Panc1 (cell line): ENCODE measurements around the gene PIK3R6. TPM values are rescaled to one million over a fixed set of nuclear protein-coding genes. Genes with fewer than 3 reads are reported as not detected.

Source experiments
- ATAC-seq: fragments of 200-7000 bp; cut with Tn5 transposase; 2 replicates; pipeline ENCODE4 v1.9.1; 2020; ENCODE audit warnings: mild to moderate bottlenecking, moderate library complexity
- BruUV-seq: library from RNA; stranded (reverse); fragments of 400-500 nt; replicated peaks from 2 replicates; lab custom pipeline; 2021; lab: Mats Ljungman, UMichigan
- CTCF ChIA-PET: fragments of 300-600 bp; sonication (Branson Sonifier 250); formaldehyde crosslinking; loops from one replicate; lab custom pipeline; 2022; ENCODE audit warnings: antibody characterized with exemption; lab: Charles Lee
- POLR2A ChIA-PET: fragments of 300-600 bp; sonication (Branson Sonifier 250); formaldehyde crosslinking; loops from one replicate; lab custom pipeline; 2022; ENCODE audit warnings: antibody characterized with exemption; lab: Charles Lee
- DNase-seq: peaks from one replicate; pipeline ENCODE4 v3.0.0-alpha.2; 2010; ENCODE audit warnings: low read depth, low spot score
- H3K27ac ChIP-seq: 2 replicates; pipeline ENCODE4 v1.5.1; 2011; ENCODE audit warnings: mild to moderate bottlenecking, low read length, inconsistent platforms
- H3K27me3 ChIP-seq: fragments of 200-500 bp; sonication (Bioruptor generic); 2 replicates; pipeline ENCODE4 v1.6.0; 2014; ENCODE audit warnings: low read length, inconsistent platforms; ENCODE audit not compliant: control insufficient read depth, insufficient read depth
- H3K36me3 ChIP-seq: fragments of 200-500 bp; sonication (Bioruptor generic); 2 replicates; pipeline ENCODE4 v1.5.1; 2014; ENCODE audit warnings: inconsistent platforms, mild to moderate bottlenecking, low read length, moderate library complexity; ENCODE audit not compliant: control insufficient read depth, insufficient read depth
- H3K4me1 ChIP-seq: 2 replicates; pipeline ENCODE4 v1.5.1; 2011; ENCODE audit warnings: inconsistent platforms, mild to moderate bottlenecking, low read length, moderate library complexity; ENCODE audit not compliant: control insufficient read depth, insufficient read depth
- H3K4me3 ChIP-seq, 2 experiments: 2 replicates each; pipeline ENCODE4 v1.5.1; 2011 to 2012; ENCODE audit warnings: low read depth in 2 of 2, low read length in 2 of 2, mild to moderate bottlenecking in 2 of 2, inconsistent platforms in 1 of 2, moderate library complexity in 1 of 2
- H3K9me3 ChIP-seq: fragments of 200-500 bp; sonication (Bioruptor generic); 2 replicates; pipeline ENCODE4 v1.5.1; 2014; ENCODE audit warnings: low read depth, mild to moderate bottlenecking, inconsistent platforms, low read length, moderate library complexity; ENCODE audit not compliant: control insufficient read depth, insufficient read depth
- POLR2AphosphoS5 ChIP-seq: IDR thresholded peaks from 2 replicates; pipeline ENCODE4 v1.6.1; 2012; ENCODE audit warnings: mild to moderate bottlenecking, low read depth, low read length, moderate library complexity
- SIN3A ChIP-seq: IDR thresholded peaks from 2 replicates; pipeline ENCODE4 v1.6.1; 2012; ENCODE audit warnings: low read depth, mild to moderate bottlenecking, low read length, moderate library complexity, borderline replicate concordance; ENCODE audit not compliant: insufficient read depth
- TCF7L2 ChIP-seq: IDR thresholded peaks from 2 replicates; pipeline ENCODE4 v1.6.1; 2011; ENCODE audit warnings: mild to moderate bottlenecking, low read depth, low read length, inconsistent platforms
- in situ Hi-C: cut with HindIII; loops from 2 replicates; pipeline ENCODE4 v1.10.0; 2016; ENCODE audit warnings: low sequenced_read_pairs, low pct_unique_long_range_greater_than_20kb
- intact Hi-C: fragments of 100-400 bp; cut with micrococcal nuclease; formaldehyde crosslinking; loops from one replicate; pipeline ENCODE4 v1.10.0; 2022; ENCODE audit not compliant: unreplicated experiment
- total RNA-seq: library from RNA; stranded (reverse); gene quantifications from one replicate; pipeline ENCODE4 v1.2.1, GENCODE V29; 2021; ENCODE audit not compliant: unreplicated experiment
- TF ChIP-seq, protein P1 (sequence below): fragments of 450-650 bp; IDR thresholded peaks from 2 replicates; pipeline ENCODE4 v1.5.1; 2017; ENCODE audit warnings: mild to moderate bottlenecking
- TF ChIP-seq, protein P2 (sequence below), 2 experiments: IDR thresholded peaks; 2 replicates each; pipeline ENCODE4 v1.6.1; 2011 to 2012; ENCODE audit warnings: low read depth in 2 of 2, control low read depth in 1 of 2, low read length in 1 of 2, mild to moderate bottlenecking in 1 of 2, moderate library complexity in 1 of 2; ENCODE audit not compliant: insufficient read depth in 1 of 2

PIK3R6 gene
- total RNA-seq, 1 experiment from 2014 or later, result not detected

DNA sequence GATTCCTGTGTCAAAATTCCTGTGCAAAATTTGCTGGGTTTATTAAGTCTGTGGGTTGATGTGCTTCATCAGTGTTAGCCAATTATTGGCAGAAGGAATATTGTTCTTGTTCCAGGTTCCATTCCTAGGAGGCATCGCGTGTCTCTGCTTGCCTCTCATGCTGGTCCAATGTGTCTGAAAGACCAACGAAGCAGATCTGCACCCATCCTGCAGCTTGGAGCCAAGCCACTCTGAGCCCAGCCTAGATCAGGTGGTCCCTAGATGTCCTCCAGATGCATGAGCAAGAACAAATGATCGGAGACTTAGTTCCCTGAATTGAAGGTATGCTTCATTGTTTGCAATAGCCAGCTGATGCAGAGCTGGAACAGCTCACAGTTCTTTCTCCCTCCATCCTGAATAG, 10.5 kb upstream of the PIK3R6 start:
- no peak overlapping the region for H3K27ac ChIP-seq
- in situ Hi-C loops, result no loop called here
- intact Hi-C loops, result no loop called here
- BruUV-seq, result no TSS peak
- ATAC-seq, result no peak
- no peaks in the 10 kb centered on the region for H3K36me3 ChIP-seq
- no peaks in the 10 kb centered on the region for H3K4me1 ChIP-seq
- ChIA-PET CTCF (no interaction called here), POLR2A (no interaction called here)
- H3K4me3 ChIP-seq, result no peak overlapping the region
- TF ChIP-seq TCF7L2 (no peak), SIN3A (no peak), POLR2AphosphoS5 (no peak)
- TF ChIP-seq, protein P1, sequence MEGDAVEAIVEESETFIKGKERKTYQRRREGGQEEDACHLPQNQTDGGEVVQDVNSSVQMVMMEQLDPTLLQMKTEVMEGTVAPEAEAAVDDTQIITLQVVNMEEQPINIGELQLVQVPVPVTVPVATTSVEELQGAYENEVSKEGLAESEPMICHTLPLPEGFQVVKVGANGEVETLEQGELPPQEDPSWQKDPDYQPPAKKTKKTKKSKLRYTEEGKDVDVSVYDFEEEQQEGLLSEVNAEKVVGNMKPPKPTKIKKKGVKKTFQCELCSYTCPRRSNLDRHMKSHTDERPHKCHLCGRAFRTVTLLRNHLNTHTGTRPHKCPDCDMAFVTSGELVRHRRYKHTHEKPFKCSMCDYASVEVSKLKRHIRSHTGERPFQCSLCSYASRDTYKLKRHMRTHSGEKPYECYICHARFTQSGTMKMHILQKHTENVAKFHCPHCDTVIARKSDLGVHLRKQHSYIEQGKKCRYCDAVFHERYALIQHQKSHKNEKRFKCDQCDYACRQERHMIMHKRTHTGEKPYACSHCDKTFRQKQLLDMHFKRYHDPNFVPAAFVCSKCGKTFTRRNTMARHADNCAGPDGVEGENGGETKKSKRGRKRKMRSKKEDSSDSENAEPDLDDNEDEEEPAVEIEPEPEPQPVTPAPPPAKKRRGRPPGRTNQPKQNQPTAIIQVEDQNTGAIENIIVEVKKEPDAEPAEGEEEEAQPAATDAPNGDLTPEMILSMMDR, result no peak
- TF ChIP-seq, protein P2, sequence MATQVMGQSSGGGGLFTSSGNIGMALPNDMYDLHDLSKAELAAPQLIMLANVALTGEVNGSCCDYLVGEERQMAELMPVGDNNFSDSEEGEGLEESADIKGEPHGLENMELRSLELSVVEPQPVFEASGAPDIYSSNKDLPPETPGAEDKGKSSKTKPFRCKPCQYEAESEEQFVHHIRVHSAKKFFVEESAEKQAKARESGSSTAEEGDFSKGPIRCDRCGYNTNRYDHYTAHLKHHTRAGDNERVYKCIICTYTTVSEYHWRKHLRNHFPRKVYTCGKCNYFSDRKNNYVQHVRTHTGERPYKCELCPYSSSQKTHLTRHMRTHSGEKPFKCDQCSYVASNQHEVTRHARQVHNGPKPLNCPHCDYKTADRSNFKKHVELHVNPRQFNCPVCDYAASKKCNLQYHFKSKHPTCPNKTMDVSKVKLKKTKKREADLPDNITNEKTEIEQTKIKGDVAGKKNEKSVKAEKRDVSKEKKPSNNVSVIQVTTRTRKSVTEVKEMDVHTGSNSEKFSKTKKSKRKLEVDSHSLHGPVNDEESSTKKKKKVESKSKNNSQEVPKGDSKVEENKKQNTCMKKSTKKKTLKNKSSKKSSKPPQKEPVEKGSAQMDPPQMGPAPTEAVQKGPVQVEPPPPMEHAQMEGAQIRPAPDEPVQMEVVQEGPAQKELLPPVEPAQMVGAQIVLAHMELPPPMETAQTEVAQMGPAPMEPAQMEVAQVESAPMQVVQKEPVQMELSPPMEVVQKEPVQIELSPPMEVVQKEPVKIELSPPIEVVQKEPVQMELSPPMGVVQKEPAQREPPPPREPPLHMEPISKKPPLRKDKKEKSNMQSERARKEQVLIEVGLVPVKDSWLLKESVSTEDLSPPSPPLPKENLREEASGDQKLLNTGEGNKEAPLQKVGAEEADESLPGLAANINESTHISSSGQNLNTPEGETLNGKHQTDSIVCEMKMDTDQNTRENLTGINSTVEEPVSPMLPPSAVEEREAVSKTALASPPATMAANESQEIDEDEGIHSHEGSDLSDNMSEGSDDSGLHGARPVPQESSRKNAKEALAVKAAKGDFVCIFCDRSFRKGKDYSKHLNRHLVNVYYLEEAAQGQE (IDR thresholded peaks at IDR 0.05; ENCODE audit: insufficient read depth in 1 of 2, low read depth in 2 of 2, low read length in 1 of 2), result no peak
- DNase-seq, result no peak
- peaks cover 3% of the 10 kb centered on the region for H3K27me3 ChIP-seq
- H3K9me3 ChIP-seq, result no peaks in the 10 kb centered on the region

DNA sequence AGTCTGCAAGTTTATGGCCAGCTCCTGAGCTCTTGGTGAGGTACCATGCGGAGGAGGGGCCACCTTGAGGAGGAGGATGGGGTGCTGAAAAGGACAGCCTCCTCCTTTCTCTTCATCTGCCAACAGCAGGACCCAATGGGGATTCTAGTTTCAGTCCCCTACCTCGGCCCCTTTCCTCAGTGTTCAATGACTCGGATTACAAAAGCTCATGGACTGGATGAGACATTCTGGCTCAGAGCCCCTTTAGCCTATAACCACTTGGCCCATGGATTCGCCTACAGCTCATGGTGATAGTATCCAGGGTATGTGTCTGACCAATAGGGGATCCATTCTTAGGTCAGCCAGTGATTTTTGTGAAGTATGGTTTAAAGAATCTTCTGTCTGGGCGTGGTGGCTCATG, 8.5 kb upstream of the PIK3R6 start:
- in situ Hi-C loops, result no loop called here
- H3K27me3 ChIP-seq, result peaks cover 3% of the 10 kb centered on the region
- POLR2A ChIA-PET, result no interaction called here
- no peaks in the 10 kb centered on the region for H3K4me1 ChIP-seq
- TF ChIP-seq, protein P2 (IDR thresholded peaks at IDR 0.05; ENCODE audit: insufficient read depth in 1 of 2, low read depth in 2 of 2, low read length in 1 of 2), result no peak
- TF ChIP-seq, protein P1, result no peak
- no peak for TF ChIP-seq POLR2AphosphoS5
- TF ChIP-seq TCF7L2, result no peak
- TF ChIP-seq SIN3A, result no peak
- ATAC-seq (no peak), DNase-seq (no peak)
- CTCF ChIA-PET, result no interaction called here
- no peaks in the 10 kb centered on the region for H3K36me3 ChIP-seq
- BruUV-seq, result no TSS peak
- H3K9me3 ChIP-seq, result no peaks in the 10 kb centered on the region
- no peak overlapping the region for H3K27ac ChIP-seq
- intact Hi-C loops, result no loop called here
- H3K4me3 ChIP-seq, result no peak overlapping the region
